IMR-90 (cell line): ENCODE data around the gene CLUH.
"Not testable (repeated sequence)": the region's sequence is repeated elsewhere in the genome, so short reads cannot be mapped to it uniquely, and the experiment has no call there.

Source experiments
- BHLHE40 ChIP-seq: fragments of 150-350 bp; IDR thresholded peaks from 2 replicates; pipeline ENCODE4 v1.6.1; 2016; ENCODE audit warnings: mild to moderate bottlenecking, low read depth, low read length
- CHD1 ChIP-seq: IDR thresholded peaks from 2 replicates; pipeline ENCODE4 v1.6.1; 2012; ENCODE audit warnings: low read depth, low read length, improper control_type of control experiment
- POLR2A ChIP-seq: IDR thresholded peaks from 2 replicates; pipeline ENCODE4 v1.6.1; 2012; ENCODE audit warnings: mild to moderate bottlenecking, low read depth, low read length
- RCOR1 ChIP-seq: IDR thresholded peaks from 2 replicates; pipeline ENCODE4 v1.6.1; 2012; ENCODE audit warnings: mild to moderate bottlenecking, low read length, improper control_type of control experiment; ENCODE audit not compliant: insufficient replicate concordance
- TF ChIP-seq, protein P1 (sequence below): conservative IDR thresholded peaks from 2 replicates; pipeline ENCODE4 v1.5.1; 2012; ENCODE audit warnings: mild to moderate bottlenecking, low read depth, low read length, improper control_type of control experiment

DNA sequence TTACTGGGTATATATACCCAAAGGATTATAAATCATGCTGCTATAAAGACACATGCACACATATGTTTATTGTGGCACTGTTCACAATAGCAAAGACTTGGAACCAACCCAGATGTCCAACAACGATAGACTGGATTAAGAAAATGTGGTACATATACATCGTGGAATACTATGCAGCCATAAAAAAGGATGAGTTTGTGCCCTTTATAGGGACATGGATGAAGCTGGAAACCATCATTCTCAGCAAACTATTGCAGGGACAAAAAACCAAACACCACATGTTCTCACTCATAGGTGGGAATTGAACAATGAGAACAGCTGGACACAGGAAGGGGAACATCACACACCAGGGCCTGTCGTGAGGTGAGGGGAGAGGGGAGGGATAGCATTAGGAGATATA lies 58.7 kb downstream of the CLUH start:
- TF ChIP-seq CHD1, POLR2A, RCOR1, BHLHE40: not testable (repeated sequence)
- TF ChIP-seq, protein P1, sequence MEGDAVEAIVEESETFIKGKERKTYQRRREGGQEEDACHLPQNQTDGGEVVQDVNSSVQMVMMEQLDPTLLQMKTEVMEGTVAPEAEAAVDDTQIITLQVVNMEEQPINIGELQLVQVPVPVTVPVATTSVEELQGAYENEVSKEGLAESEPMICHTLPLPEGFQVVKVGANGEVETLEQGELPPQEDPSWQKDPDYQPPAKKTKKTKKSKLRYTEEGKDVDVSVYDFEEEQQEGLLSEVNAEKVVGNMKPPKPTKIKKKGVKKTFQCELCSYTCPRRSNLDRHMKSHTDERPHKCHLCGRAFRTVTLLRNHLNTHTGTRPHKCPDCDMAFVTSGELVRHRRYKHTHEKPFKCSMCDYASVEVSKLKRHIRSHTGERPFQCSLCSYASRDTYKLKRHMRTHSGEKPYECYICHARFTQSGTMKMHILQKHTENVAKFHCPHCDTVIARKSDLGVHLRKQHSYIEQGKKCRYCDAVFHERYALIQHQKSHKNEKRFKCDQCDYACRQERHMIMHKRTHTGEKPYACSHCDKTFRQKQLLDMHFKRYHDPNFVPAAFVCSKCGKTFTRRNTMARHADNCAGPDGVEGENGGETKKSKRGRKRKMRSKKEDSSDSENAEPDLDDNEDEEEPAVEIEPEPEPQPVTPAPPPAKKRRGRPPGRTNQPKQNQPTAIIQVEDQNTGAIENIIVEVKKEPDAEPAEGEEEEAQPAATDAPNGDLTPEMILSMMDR = not testable (repeated sequence)
